GM18508 (cell line): ENCODE data around the gene ZNHIT6.
A peak's percentile ranks its signal among the peaks of the same experiment; 100 is the strongest.
"Not testable (repeated sequence)": the region's sequence is repeated elsewhere in the genome, so short reads cannot be mapped to it uniquely, and the experiment has no call there.

ENCODE experiments used
- ATAC-seq: cut with Tn5 transposase; IDR thresholded peaks from one replicate; pipeline ENCODE4 v1.9.1; 2021; ENCODE audit warnings: moderate number of reproducible peaks; ENCODE audit not compliant: insufficient read depth, unreplicated experiment

ZNHIT6 gene

GRCh38 chr1:85707990-85708828, at the start of gene ZNHIT6:
TSS of gene ZNHIT6 (minus strand) at chr1:85708433. CDS start at chr1:85708284, 149 bp downstream.
- peak; percentile 82 for ATAC-seq

GRCh38 chr1:85756864-85757263, 48.6 kb upstream of the ZNHIT6 start:
- no peak for ATAC-seq

GRCh38 chr1:85748120-85748519, 39.9 kb upstream of the ZNHIT6 start:
- no peak for ATAC-seq

GRCh38 chr1:85746777-85747176, 38.5 kb upstream of the ZNHIT6 start:
- no peak for ATAC-seq

- no peak for ATAC-seq
Observed at GRCh38 chr1:85743814-85744213, 35.6 kb upstream of the ZNHIT6 start.

- ATAC-seq = no peak
Observed at GRCh38 chr1:85734931-85735330, 26.7 kb upstream of the ZNHIT6 start.

GRCh38 chr1:85718678-85719340, 10.6 kb upstream of the ZNHIT6 start:
- no peak for ATAC-seq

- not testable (repeated sequence) for ATAC-seq
Observed at GRCh38 chr1:85714418-85715114, 6.3 kb upstream of the ZNHIT6 start.

- no peak for ATAC-seq
Observed at GRCh38 chr1:85708829-85709227, 595 bp upstream of the ZNHIT6 start.

- ATAC-seq = peak; percentile 13
Observed at GRCh38 chr1:85707267-85707989, 805 bp downstream of the ZNHIT6 start.

GRCh38 chr1:85705940-85706339, 2.3 kb downstream of the ZNHIT6 start:
- ATAC-seq = no peak

- no peak for ATAC-seq
Observed at GRCh38 chr1:85700422-85700821, 7.8 kb downstream of the ZNHIT6 start.

GRCh38 chr1:85697895-85698294, 10.3 kb downstream of the ZNHIT6 start:
- no peak for ATAC-seq

GRCh38 chr1:85692730-85693314, 15.4 kb downstream of the ZNHIT6 start:
- no peak for ATAC-seq

GRCh38 chr1:85689775-85690404, 18.3 kb downstream of the ZNHIT6 start:
- ATAC-seq = no peak

GRCh38 chr1:85683292-85684025, 24.8 kb downstream of the ZNHIT6 start:
- ATAC-seq = no peak

GRCh38 chr1:85681087-85681486, 27.1 kb downstream of the ZNHIT6 start:
- ATAC-seq = no peak

GRCh38 chr1:85678193-85678592, 30.0 kb downstream of the ZNHIT6 start:
- ATAC-seq = no peak

GRCh38 chr1:85677656-85678055, 30.6 kb downstream of the ZNHIT6 start:
- no peak for ATAC-seq
